ENCODE results near the gene MICAL3.
"Not testable (repeated sequence)": the region's sequence is repeated elsewhere in the genome, so short reads cannot be mapped to it uniquely, and the experiment has no call there.

Gene MICAL3

DNA sequence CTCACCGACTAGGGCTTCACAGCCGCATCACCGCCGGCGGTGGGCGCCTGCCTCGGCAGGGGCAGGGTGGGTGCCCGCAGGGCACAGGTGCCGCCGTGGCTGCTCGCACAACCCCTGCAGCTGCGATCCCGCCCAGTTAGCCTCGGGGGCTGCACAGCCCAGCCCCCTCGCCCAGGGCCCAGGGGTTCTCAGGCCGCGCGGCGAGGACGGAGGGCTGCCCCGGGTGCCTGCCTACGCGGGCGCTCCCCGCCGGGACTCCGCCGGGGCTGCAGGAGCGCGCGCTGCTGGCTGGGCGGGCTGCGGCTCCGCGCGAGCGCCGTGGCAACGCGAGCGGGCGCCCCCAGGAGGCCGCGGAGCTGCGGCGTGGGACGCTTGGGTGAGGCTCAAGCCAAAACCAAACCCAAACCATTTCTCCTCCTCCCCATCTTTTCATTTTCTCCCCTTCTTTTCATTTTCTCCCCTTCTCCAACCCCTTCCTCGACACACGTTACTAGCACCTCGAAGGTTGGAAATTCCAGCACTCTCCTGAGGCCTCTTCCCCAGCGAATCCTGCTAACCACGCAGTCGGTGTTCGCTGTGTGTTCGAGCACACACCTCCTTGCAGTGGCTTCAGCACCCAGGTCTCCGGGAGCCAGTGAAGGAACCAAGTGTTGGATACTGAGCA is at the start of gene MICAL3:
Gene MICAL3 (minus strand): TSS at position 286 of the 664 bp plus-strand sequence. CDS start 117,749 bp downstream, outside the sequence.
- no peaks in the 10 kb centered on the region for H3K9me3 ChIP-seq (ENCODE audit: control insufficient read depth, insufficient read depth, low read length)
- no peak within 1 kb of the TSS for H3K27ac ChIP-seq (ENCODE audit: low read length)
- H3K4me3 ChIP-seq (ENCODE audit: low read length), result peak within 1 kb of the TSS; percentile 43; the same call in 1 of the 2 replicates
- DNase-seq (ENCODE audit: low read depth, low spot score), result no peak
- peaks cover 19% of the 10 kb centered on the region for H3K27me3 ChIP-seq (ENCODE audit: control insufficient read depth, insufficient read depth, low read length)
- no peaks in the 10 kb centered on the region for H3K4me1 ChIP-seq (ENCODE audit: control insufficient read depth, insufficient read depth, low read length)
- no peaks in the 10 kb centered on the region for H3K36me3 ChIP-seq (ENCODE audit: control insufficient read depth, insufficient read depth, low read length)
- WGBS (ENCODE audit: insufficient coverage, insufficient read length), result 100% methylated on average over 1 of the region's 56 CpGs

DNA sequence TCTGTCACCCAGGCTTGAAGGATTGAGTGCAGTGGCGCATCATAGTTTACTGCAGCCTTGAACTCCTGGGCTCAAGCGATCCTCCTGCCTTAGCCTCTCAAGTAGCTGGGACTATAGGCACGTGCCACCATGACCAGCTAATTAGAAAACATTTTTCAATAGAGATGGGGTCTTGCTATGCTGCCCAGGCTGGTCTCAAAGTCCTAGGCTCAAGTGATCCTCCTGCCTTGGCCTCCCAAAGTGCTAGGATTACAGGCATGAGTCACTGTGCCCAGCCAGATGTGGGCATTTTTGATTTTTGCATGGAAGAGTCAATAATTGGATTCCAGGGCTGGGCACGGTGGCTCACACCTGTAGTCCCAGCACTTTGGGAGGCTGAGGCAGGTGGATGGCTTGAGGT is 49.6 kb upstream of the MICAL3 start:
- H3K27me3 ChIP-seq (ENCODE audit: control insufficient read depth, insufficient read depth, low read length); H3K9me3 ChIP-seq (ENCODE audit: control insufficient read depth, insufficient read depth, low read length); H3K27ac ChIP-seq (ENCODE audit: low read length); DNase-seq (ENCODE audit: low read depth, low spot score); H3K4me1 ChIP-seq (ENCODE audit: control insufficient read depth, insufficient read depth, low read length); H3K4me3 ChIP-seq (ENCODE audit: low read length); H3K36me3 ChIP-seq (ENCODE audit: control insufficient read depth, insufficient read depth, low read length): not testable (repeated sequence)
- no CpG with 5 or more reads among the region's 4 CpGs for WGBS (ENCODE audit: insufficient coverage, insufficient read length)

- Histone ChIP-seq H3K4me3 (ENCODE audit: low read length) (no peak overlapping the region), H3K27me3 (ENCODE audit: control insufficient read depth, insufficient read depth, low read length) (0 out of 2 replicates have a peak, but pooled peaks cover 2% of the 10 kb centered on the region), H3K27ac (ENCODE audit: low read length) (no peak overlapping the region), H3K9me3 (ENCODE audit: control insufficient read depth, insufficient read depth, low read length) (no peaks in the 10 kb centered on the region), H3K4me1 (ENCODE audit: control insufficient read depth, insufficient read depth, low read length) (no peaks in the 10 kb centered on the region), H3K36me3 (ENCODE audit: control insufficient read depth, insufficient read depth, low read length) (no peaks in the 10 kb centered on the region; the same call in 1 of the 2 replicates)
- WGBS (ENCODE audit: insufficient coverage, insufficient read length), result no CpG with 5 or more reads among the region's 2 CpGs
- no peak for DNase-seq (ENCODE audit: low read depth, low spot score)
These were observed 49.1 kb upstream of the MICAL3 start for GRCh38 chr22:18073467-18073866.

DNA sequence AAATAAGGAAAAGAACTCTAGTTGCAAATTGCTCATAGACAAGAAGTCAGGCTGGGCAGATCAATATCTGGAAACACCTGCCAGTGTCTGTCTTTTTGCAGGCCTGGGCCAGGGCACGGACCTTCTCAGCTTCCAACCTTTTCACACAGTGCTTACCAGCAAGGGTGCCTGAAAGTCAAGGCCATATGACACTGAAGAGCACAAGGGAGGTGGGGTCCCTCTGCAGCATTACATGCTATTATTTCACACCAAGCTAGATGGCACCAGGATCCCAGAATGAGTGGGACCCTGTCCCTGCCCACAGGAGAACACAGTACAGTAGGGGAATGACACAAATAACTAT is 47.6 kb upstream of the MICAL3 start:
- H3K4me1 ChIP-seq (ENCODE audit: control insufficient read depth, insufficient read depth, low read length), result no peaks in the 10 kb centered on the region
- no peaks in the 10 kb centered on the region for H3K36me3 ChIP-seq (ENCODE audit: control insufficient read depth, insufficient read depth, low read length)
- H3K9me3 ChIP-seq (ENCODE audit: control insufficient read depth, insufficient read depth, low read length), result no peaks in the 10 kb centered on the region
- no CpG with 5 or more reads among the region's 1 CpG for WGBS (ENCODE audit: insufficient coverage, insufficient read length)
- H3K27me3 ChIP-seq (ENCODE audit: control insufficient read depth, insufficient read depth, low read length), result 0 out of 2 replicates have a peak, but pooled peaks cover 2% of the 10 kb centered on the region
- DNase-seq (ENCODE audit: low read depth, low spot score), result no peak
- no peak overlapping the region for H3K27ac ChIP-seq (ENCODE audit: low read length)
- H3K4me3 ChIP-seq (ENCODE audit: low read length), result no peak overlapping the region

- not testable (repeated sequence) for DNase-seq (ENCODE audit: low read depth, low spot score); H3K9me3 ChIP-seq (ENCODE audit: control insufficient read depth, insufficient read depth, low read length); H3K27ac ChIP-seq (ENCODE audit: low read length); H3K36me3 ChIP-seq (ENCODE audit: control insufficient read depth, insufficient read depth, low read length); H3K27me3 ChIP-seq (ENCODE audit: control insufficient read depth, insufficient read depth, low read length); H3K4me1 ChIP-seq (ENCODE audit: control insufficient read depth, insufficient read depth, low read length); H3K4me3 ChIP-seq (ENCODE audit: low read length)
- no CpG with 5 or more reads among the region's 7 CpGs for WGBS (ENCODE audit: insufficient coverage, insufficient read length)
These were observed 47.1 kb upstream of the MICAL3 start for GRCh38 chr22:18071307-18071967.

GRCh38 chr22:18070556-18071306 is 46.4 kb upstream of the MICAL3 start:
- no peak overlapping the region for H3K27ac ChIP-seq (ENCODE audit: low read length)
- H3K4me1 ChIP-seq (ENCODE audit: control insufficient read depth, insufficient read depth, low read length), result no peaks in the 10 kb centered on the region
- H3K27me3 ChIP-seq (ENCODE audit: control insufficient read depth, insufficient read depth, low read length), result 0 out of 2 replicates have a peak, but pooled peaks cover 2% of the 10 kb centered on the region
- H3K9me3 ChIP-seq (ENCODE audit: control insufficient read depth, insufficient read depth, low read length), result no peaks in the 10 kb centered on the region
- WGBS (ENCODE audit: insufficient coverage, insufficient read length), result no CpG with 5 or more reads among the region's 14 CpGs
- no peak overlapping the region for H3K4me3 ChIP-seq (ENCODE audit: low read length)
- no peak for DNase-seq (ENCODE audit: low read depth, low spot score)
- H3K36me3 ChIP-seq (ENCODE audit: control insufficient read depth, insufficient read depth, low read length), result no peaks in the 10 kb centered on the region

DNA sequence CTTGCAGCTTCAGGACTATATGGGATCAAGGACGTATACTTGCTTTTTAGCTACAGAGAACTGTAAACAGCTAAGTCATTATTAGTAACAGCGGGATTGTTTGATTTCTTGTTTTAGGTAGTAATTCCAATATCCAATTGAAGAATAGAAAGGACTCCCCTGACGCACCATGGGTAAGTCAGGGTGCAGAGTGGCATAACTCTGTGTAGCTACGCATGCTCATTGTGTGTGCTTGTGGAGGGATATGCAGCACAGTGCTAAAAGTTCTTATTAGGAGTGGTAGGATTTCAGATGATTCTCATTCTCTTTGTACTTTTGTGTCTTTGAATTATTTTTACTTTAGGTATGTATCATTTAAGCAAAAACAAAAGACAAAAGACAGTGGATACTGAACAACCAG is 45.7 kb upstream of the MICAL3 start:
- 0 out of 2 replicates have a peak, but pooled peaks cover 2% of the 10 kb centered on the region for H3K27me3 ChIP-seq (ENCODE audit: control insufficient read depth, insufficient read depth, low read length)
- no peaks in the 10 kb centered on the region for H3K4me1 ChIP-seq (ENCODE audit: control insufficient read depth, insufficient read depth, low read length)
- no peak for DNase-seq (ENCODE audit: low read depth, low spot score)
- H3K27ac ChIP-seq (ENCODE audit: low read length), result no peak overlapping the region
- H3K36me3 ChIP-seq (ENCODE audit: control insufficient read depth, insufficient read depth, low read length), result no peaks in the 10 kb centered on the region
- no peaks in the 10 kb centered on the region for H3K9me3 ChIP-seq (ENCODE audit: control insufficient read depth, insufficient read depth, low read length)
- no peak overlapping the region for H3K4me3 ChIP-seq (ENCODE audit: low read length)
- no CpG with 5 or more reads among the region's 4 CpGs for WGBS (ENCODE audit: insufficient coverage, insufficient read length)

GRCh38 chr22:18069041-18069440 is 44.7 kb upstream of the MICAL3 start:
- no peaks in the 10 kb centered on the region for H3K4me1 ChIP-seq (ENCODE audit: control insufficient read depth, insufficient read depth, low read length)
- no peak for DNase-seq (ENCODE audit: low read depth, low spot score)
- WGBS (ENCODE audit: insufficient coverage, insufficient read length), result no CpG with 5 or more reads among the region's 2 CpGs
- no peaks in the 10 kb centered on the region for H3K36me3 ChIP-seq (ENCODE audit: control insufficient read depth, insufficient read depth, low read length)
- no peak overlapping the region for H3K4me3 ChIP-seq (ENCODE audit: low read length)
- 0 out of 2 replicates have a peak, but pooled peaks cover 2% of the 10 kb centered on the region for H3K27me3 ChIP-seq (ENCODE audit: control insufficient read depth, insufficient read depth, low read length)
- no peaks in the 10 kb centered on the region for H3K9me3 ChIP-seq (ENCODE audit: control insufficient read depth, insufficient read depth, low read length)
- H3K27ac ChIP-seq (ENCODE audit: low read length), result no peak overlapping the region

DNA sequence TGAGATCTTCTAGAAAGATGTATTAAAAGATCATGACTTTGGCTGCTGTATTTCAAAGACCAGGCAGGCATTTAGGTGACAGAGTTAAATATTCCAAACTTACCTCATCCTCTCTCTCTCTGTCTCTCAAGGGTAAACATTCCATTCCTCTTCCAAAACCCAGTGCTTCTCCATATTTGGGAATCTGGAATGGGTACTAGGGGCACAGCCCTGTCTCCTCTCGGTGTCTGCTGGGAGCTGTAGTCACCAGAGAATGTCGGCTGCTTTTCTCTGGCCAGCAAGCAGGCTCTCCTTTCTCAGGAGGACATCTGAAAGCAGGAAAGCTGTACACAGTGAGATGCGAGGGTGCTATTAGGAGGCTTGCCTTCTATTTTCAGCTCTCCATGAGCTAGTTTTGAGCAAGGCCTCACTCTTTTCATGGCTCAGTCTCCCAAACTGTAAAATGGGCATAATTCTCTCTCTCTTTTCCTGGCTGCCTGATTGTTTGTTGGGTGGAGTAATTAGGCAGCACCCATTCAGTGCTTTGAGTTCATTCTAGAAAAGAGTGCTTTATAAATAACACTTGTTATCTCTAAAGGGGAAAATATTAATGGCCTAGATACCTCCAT is 44.1 kb upstream of the MICAL3 start:
- DNase-seq (ENCODE audit: low read depth, low spot score), result no peak
- H3K27ac ChIP-seq (ENCODE audit: low read length), result no peak overlapping the region
- no peaks in the 10 kb centered on the region for H3K36me3 ChIP-seq (ENCODE audit: control insufficient read depth, insufficient read depth, low read length)
- H3K9me3 ChIP-seq (ENCODE audit: control insufficient read depth, insufficient read depth, low read length), result no peaks in the 10 kb centered on the region
- no CpG with 5 or more reads among the region's 3 CpGs for WGBS (ENCODE audit: insufficient coverage, insufficient read length)
- no peak overlapping the region for H3K4me3 ChIP-seq (ENCODE audit: low read length)
- no peaks in the 10 kb centered on the region for H3K4me1 ChIP-seq (ENCODE audit: control insufficient read depth, insufficient read depth, low read length)
- H3K27me3 ChIP-seq (ENCODE audit: control insufficient read depth, insufficient read depth, low read length), result 0 out of 2 replicates have a peak, but pooled peaks cover 2% of the 10 kb centered on the region

Data from iPS DF 6.9 (cell line).